Adipose tissue (tissue), 3 donors: ENCODE results near the gene SLC12A8. TPM values are rescaled to one million over a fixed set of nuclear protein-coding genes. Genes with fewer than 3 reads are reported as not detected.

Source experiments
- H3K27ac ChIP-seq: one replicate; pipeline ENCODE4 v1.5.1; 2013; ENCODE audit warnings: low read depth, low read length
- WGBS, 3 donors: extraction: QIAGEN DNeasy Blood & Tissue Kit; methylation state at CpG; one replicate each; pipeline ENCODE4 v1.1.7; 2013; 5-methylcytosine and 5-hydroxymethylcytosine counted together
- polyA plus RNA-seq, 3 donors: library from polyadenylated mRNA; stranded (reverse); fragments of 200-250 nt; gene quantifications; one replicate each; pipeline ENCODE4 v1.2.3, GENCODE V29; 2013
- donor health status: healthy with polysubstance abuse.
- donor health status: Bipolar disorder and iron deficiency.
- donor health status: healthy.

The SLC12A8 gene
- polyA plus RNA-seq, 3 donors: 1.6 to 4.1 (median 3.0) TPM

- 34 to 75% (median 75%) methylated on average over 5 of the region's 5 CpGs for WGBS, 3 donors
Measured at GRCh38 chr3:125033135-125033534, 179.4 kb downstream of the SLC12A8 start.

GRCh38 chr3:125032683-125033082 is 179.9 kb downstream of the SLC12A8 start:
- 77 to 84% (median 78%) methylated on average over 3 of the region's 3 CpGs for WGBS, 3 donors
- H3K27ac ChIP-seq: no peak overlapping the region

More at GRCh38 chr3:125033135-125033534, 179.4 kb downstream of the SLC12A8 start:
- no peak overlapping the region for H3K27ac ChIP-seq

Other genes with a start within 250 kb of the SLC12A8 start
- gene HEG1, start 156.8 kb downstream of the SLC12A8 start, polyA plus RNA-seq: 10 to 100 TPM in 2 of 3 donors, 1 to 10 TPM in 1; 7.0 to 36.6 (median 14.1) TPM
- gene ZNF148, start 162.6 kb upstream of the SLC12A8 start, polyA plus RNA-seq: 1 to 10 TPM; 3.1 to 5.8 (median 5.3) TPM